T-helper 9 cell (primary cell): ENCODE data around the gene ARHGAP20.

Experiments
- DNase-seq: peaks from one replicate; pipeline ENCODE4 v3.0.0-alpha.2; 2020

The ARHGAP20 gene

GRCh38 chr11:110600322-110600721 lies 111.9 kb downstream of the ARHGAP20 start:
- no peak for DNase-seq

DNA sequence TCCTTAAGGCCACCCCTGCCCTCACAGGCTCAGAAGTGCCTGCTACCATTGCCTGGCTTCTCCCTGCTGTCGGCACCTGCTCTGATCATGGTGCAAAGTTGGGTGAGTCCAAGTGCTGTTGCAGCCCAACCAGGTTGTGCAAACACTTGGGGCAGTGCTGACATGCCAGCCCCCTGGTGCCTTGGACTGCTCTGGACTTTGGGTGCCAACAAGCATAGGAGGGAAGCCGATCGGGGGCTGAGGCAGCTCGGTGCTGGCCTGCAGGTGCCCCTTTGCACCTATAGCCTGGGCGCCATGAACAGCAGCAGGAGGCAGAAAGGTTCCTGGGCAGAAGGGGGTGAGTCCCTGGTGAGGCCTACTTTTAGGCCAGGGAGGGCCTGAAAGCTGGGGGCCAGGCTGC lies 113.0 kb downstream of the ARHGAP20 start:
- DNase-seq, result no peak

DNA sequence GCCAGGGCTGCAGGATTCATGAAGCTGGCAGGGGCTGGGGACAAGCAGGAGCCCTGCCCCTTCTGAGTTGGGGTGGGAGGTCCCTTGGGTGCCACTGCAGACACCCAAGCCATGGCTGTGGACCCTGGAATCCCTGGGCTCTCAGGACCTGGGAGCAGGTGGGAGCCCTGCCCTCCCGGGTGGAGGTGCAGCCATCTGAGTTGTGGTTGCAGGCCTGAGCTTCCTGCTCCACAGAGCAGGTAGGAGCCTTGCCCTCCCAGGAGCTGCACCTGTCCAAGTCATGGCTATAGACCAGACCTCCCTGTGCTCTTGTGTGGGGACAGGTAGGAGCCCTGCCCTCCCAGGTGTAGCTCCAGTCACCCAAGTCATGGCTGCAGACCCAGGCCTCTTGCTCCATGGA lies 113.5 kb downstream of the ARHGAP20 start:
- no peak for DNase-seq

GRCh38 chr11:110587972-110588371 lies 124.3 kb downstream of the ARHGAP20 start:
- no peak for DNase-seq

DNA sequence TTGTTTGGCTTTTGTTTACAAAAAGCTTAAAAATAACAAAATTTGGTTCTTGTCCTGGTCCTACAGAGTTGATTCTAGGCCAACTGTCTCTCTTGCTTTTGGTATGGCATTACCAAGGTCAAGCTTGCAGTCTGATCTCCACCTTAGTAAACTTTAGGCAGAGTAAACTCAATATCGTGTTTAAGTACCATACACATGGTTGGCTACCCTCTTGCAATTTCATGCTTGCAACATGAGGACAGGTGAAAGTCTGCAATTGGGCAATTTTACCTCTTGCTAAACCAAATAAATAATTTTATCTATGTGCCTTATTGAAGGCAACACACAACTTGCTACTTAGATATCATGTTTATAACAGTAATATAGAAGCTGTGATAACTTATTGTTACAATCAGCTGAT lies 125.1 kb downstream of the ARHGAP20 start:
- DNase-seq, result no peak

DNA sequence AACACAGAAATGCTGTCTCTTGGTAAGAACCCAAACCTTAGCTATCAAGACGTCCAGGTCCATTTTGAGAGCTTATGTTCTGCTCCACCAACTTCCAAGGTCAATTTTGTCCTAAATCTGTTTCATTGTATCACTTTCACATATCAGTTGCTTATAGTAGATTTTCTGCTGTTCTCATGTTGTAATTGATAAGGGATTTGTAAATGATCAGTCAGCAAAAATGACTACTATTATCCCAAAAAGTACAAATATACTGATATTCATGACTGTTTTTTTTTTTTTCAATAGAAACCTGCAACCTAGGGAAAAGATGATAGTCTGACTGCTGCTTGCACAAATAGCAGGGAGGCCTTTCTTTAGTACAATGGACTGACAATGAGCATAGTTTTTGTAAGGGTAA lies 128.1 kb downstream of the ARHGAP20 start:
- no peak for DNase-seq

- no peak for DNase-seq
Measured at GRCh38 chr11:110582728-110583432, 129.4 kb downstream of the ARHGAP20 start.

DNA sequence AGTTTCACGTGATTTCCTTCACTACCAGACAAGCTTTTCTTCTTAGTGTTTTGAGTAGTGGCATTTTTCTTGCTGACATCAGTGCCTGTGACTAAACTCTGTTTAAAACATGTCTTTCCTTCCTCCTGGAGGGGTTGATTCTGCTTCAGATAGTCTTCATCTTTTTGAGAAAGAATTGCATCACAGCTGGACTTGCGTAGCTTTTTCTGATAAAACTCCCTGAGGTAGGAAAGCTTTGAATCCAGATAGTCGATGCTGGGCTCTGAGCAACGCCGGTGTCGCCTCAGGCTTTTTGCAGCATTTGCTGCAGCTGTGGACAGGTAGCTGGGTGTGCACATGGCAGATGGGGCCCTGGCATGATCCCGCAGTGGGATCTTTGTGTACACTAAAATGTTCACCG lies 131.7 kb downstream of the ARHGAP20 start:
- DNase-seq, result no peak

GRCh38 chr11:110573411-110573810 lies 138.8 kb downstream of the ARHGAP20 start:
- DNase-seq, result no peak

- DNase-seq, result no peak
Measured at GRCh38 chr11:110571081-110571720, 141.0 kb downstream of the ARHGAP20 start.

- DNase-seq, result no peak
Measured at GRCh38 chr11:110566577-110566976, 145.7 kb downstream of the ARHGAP20 start.

DNA sequence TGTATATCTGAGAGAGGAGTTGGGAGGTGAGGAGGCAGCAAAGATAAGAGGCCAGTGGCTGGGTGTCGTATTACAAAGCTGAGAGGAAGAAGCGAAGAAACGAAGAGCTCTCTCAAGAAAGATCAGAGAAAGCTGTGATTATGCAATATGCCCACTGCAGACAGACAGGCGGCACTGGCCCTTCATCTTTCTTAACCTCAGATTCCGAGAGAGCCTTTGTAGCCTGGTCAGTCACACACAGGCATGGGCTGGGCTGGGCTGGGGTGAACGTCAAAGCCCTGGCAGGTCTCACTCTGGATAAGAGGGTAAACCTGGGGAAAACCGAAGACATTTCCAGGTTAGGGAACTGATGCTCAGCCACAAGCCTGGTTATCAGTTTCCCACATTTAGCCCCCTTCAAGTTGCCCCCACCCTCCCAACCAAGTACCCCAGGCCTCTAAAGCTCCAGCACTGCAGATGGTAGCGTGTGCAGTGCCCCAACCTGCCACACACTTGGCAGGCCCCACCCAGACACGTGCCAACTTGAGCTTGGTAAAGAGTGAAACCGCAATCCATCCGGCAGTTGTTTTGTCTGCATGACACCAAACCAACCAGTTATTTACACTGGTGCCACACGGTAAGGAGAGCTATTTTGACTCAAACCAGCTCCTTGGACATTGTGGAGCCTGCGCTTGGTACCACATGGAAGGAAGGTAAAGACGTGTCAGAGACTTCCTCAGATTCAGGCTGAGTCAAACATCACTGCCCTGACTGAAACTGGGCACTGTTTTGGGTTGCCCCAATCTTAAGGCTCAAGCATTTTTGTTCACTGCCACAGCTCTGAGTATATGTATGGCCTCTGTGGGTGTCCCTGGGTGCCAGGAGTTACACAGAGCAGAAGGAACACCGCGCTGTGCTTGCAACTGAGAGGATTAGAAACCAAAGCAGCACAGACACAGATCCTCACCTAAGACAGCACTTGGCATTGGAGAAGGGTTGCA lies 146.6 kb downstream of the ARHGAP20 start:
- DNase-seq, result no peak

- DNase-seq, result no peak
Measured at GRCh38 chr11:110564676-110565356, 147.4 kb downstream of the ARHGAP20 start.

DNA sequence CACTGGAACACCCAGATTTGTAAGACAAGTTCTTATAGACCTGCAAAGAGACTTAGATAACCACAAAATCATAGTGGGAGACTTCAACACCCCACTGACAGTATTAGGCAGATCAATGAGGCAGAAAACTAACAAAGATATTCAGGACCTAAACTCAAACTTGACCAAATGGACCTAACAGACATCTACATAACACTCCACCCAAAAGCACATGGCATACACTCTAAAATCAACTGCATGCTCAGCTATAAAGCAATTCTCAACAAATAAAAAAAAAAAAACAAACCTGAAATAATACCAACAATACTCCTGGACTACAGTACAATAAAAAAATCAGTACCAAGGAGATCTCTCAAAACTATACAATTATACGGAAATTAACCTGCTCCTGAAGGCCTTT lies 167.5 kb downstream of the ARHGAP20 start:
- DNase-seq, result no peak

DNA sequence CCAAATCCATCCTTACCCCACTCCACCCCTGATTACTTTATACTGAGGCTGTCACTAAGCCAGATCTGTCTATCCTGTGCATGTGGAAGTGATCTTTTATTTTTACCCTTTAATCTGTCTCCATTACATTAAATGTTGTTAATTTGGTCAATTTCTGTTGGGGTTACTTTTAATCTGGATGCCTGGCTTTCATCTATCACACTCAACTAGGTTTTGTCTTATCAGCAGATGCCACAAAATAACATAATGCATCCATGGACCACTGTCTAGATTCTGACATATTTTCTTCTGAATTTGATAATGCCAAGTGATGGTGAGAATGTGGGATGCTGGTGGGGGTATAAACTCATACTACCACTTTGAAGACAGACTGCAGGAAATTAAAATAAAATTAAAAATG lies 174.1 kb downstream of the ARHGAP20 start:
- no peak for DNase-seq

DNA sequence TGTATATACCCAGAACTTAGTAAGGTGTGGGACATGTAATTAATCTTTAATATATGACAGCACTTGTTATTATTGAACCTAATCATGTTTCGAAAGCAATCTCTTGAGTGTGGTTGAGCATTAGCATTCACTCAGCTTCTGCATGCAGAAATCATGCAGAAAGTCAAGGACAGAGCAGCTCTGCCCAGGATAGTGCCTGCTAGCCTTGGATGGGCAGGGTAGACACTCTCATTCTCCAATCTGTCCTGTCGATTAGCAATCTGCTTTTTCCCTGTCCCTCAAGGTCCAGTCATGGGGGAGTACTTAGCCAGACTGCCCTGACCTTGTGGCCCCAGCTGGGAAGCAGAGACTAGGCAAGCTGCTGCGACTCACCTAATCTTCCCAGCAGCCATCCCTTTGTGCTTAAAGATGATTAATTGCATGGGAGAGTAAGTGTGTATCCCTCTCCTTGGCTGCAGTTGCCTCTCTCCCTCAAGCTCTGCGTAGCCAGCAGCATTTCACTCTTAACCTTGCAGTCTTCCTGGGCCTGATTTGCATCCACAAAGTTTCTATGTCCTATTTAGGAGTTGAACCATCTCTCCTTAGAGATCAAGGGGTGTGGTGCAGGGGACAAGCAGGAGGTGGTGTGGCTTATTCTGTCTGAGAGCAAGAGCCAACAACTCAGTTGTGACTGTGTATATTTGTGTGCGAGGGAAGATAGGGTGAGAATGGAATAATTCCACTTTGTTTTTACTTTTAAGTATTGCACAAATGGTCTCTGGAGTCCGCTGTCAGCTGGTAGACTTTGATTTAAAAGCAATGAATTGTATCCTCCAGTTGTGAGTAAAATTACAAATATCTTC lies 181.1 kb downstream of the ARHGAP20 start:
- no peak for DNase-seq

- DNase-seq, result no peak
Measured at GRCh38 chr11:110529043-110529442, 183.2 kb downstream of the ARHGAP20 start.

GRCh38 chr11:110527146-110527545 lies 185.1 kb downstream of the ARHGAP20 start:
- DNase-seq, result no peak
